AG10803 (cell line): Measurements from ENCODE around the gene NAA80.

ENCODE experiments used
- DNase-seq: peaks from one replicate; pipeline ENCODE4 v3.0.0; 2010; ENCODE audit warnings: low read depth
- H3K4me3 ChIP-seq: 2 replicates; pipeline ENCODE4 v1.5.1; 2011; ENCODE audit warnings: mild to moderate bottlenecking, low read length, control low read depth
- TF ChIP-seq, protein P1 (sequence below): conservative IDR thresholded peaks from 2 replicates; pipeline ENCODE4 v1.5.1; 2011; ENCODE audit warnings: mild to moderate bottlenecking, low read length, control low read depth, inconsistent platforms

Gene NAA80

GRCh38 chr3:50297896-50298725 lies 1.1 kb downstream of the NAA80 start:
- TF ChIP-seq, protein P1, sequence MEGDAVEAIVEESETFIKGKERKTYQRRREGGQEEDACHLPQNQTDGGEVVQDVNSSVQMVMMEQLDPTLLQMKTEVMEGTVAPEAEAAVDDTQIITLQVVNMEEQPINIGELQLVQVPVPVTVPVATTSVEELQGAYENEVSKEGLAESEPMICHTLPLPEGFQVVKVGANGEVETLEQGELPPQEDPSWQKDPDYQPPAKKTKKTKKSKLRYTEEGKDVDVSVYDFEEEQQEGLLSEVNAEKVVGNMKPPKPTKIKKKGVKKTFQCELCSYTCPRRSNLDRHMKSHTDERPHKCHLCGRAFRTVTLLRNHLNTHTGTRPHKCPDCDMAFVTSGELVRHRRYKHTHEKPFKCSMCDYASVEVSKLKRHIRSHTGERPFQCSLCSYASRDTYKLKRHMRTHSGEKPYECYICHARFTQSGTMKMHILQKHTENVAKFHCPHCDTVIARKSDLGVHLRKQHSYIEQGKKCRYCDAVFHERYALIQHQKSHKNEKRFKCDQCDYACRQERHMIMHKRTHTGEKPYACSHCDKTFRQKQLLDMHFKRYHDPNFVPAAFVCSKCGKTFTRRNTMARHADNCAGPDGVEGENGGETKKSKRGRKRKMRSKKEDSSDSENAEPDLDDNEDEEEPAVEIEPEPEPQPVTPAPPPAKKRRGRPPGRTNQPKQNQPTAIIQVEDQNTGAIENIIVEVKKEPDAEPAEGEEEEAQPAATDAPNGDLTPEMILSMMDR, result peak; percentile 36
- no peak for DNase-seq
- peak overlapping the region; percentile 97 for H3K4me3 ChIP-seq

- TF ChIP-seq, protein P1, result no peak
- H3K4me3 ChIP-seq, result no peak overlapping the region
- DNase-seq, result no peak
Measured at GRCh38 chr3:50297384-50297775, 1.8 kb downstream of the NAA80 start.

DNA sequence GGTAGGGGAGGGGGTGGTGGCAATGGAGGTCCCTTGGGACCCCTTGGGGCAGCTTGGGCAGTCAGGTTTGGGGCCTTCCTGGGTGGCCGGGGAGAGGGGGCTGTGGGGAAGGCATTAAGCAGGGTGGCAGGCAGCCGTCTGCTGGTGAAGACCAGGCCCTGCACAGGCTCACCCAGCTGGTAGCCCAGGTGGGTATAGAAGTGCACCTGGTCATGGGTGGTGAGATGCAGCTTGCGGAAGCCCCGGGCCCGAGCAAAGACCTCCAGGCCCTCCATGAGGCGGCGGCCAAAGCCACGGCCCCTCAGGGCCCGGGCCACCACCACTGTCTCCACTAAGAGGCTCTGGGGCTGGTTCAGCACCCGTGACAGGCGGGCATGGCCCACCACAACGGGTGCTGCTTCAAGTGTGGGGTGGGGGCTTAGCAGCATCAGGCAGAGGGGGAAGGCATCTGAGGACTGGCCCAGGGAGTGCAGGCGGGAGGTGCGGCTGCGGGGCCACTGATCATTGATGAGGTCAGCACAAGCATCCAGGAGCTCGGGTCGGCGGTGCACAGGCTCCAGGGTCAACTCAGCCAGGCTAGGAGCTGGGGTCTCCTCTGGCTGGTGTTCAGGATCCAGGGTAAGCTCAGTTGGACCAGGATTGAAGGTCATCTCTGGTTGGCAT lies 2.4 kb downstream of the NAA80 start:
- TF ChIP-seq, protein P1, result no peak
- DNase-seq, result no peak
- no peak overlapping the region for H3K4me3 ChIP-seq

DNA sequence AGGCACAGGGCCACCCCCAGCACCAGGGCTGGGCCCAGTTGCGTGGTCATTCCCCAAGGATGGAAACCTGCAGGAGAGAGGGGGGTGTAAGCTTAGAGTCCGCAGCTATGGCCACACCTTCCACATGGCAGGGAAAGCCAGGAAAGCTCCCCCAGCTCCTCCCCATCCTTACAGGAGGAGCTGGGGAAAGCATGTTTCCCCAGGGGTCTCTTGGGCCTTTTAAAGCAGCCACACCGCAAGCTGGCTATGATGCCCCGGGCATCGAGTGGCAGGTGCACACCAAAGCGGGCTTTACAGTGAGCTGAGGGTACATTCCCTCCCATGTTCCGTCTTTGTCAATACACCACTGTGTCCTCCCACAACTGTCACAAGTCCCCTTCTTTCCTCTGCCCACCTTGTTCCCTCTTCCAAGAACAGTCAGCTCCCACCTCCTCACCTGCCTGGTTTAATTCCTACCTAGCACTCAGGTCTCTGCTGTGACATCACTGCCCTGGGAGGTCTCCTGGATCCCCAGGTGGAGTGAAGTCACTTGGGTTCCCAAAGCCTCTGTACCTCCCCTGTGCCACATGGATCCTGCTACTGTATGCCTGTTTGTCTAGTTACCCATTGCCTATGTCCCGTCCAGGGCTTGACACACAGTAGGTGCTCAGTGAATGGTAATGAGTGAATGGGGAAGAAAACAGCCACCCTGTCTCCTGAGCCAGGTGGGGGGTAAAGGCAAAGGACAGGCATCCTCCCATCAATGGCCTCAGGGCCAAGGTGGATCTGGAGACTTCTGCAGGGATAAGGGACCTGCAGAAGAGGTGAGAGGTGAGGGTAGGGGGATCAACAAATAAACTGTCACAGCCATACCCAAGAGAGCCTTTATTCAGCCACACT lies 3.4 kb downstream of the NAA80 start:
- no peak overlapping the region for H3K4me3 ChIP-seq
- TF ChIP-seq, protein P1, result no peak
- DNase-seq, result no peak

- DNase-seq, result no peak
- TF ChIP-seq, protein P1, result no peak
- H3K4me3 ChIP-seq, result no peak overlapping the region
Measured at GRCh38 chr3:50294492-50295403, 4.5 kb downstream of the NAA80 start.

DNA sequence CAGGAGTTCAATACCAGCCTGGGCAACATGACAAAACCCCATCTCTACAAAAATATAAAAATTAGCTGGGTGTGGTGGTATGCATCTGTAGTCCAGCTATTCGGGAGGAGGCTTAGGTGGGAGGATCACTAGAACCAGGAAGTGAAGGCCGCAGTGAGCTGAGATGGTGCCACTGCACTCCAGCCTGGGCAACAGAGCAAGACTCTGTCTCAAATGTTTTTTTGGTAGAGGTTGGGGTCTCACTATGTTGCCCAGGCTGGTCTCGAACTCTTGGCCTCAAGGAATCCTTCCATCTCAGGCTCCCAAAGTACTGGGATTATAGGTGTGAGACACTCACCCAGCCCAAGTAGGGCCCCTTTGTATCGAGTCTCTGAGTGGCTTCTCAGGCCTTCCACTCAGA lies 5.1 kb downstream of the NAA80 start:
- no peak overlapping the region for H3K4me3 ChIP-seq
- TF ChIP-seq, protein P1, result no peak
- no peak for DNase-seq
